Measurements from ENCODE around the gene TM9SF1. TPM values are rescaled to one million over a fixed set of nuclear protein-coding genes. Genes with fewer than 3 reads are reported as not detected.

The TM9SF1 gene
- total and polyA plus RNA-seq, 2 of the 4 experiments (the other 2 are of a cell fraction) = 40.4 to 65.6 TPM

GRCh38 chr14:24155100-24155499 is 40.1 kb downstream of the TM9SF1 start:
- ChIA-PET CTCF (no interaction called here), POLR2A (ENCODE audit: unreplicated experiment) (no interaction called here)
- TF ChIP-seq BHLHE40 (IDR thresholded peaks at IDR 0.05; ENCODE audit: low read depth, low read length) (no peak), CEBPB (IDR thresholded peaks at IDR 0.05; ENCODE audit: low read depth, low read length) (no peak), RFX5 (IDR thresholded peaks at IDR 0.05; ENCODE audit: low read depth, low read length) (no peak), ELK1 (IDR thresholded peaks at IDR 0.05; ENCODE audit: borderline replicate concordance, low read depth, low read length) (no peak), CHD1 (IDR thresholded peaks at IDR 0.05; ENCODE audit: low read depth, low read length) (no peak), MXI1 (IDR thresholded peaks at IDR 0.05; ENCODE audit: borderline replicate concordance, low read depth, low read length) (no peak), POLR2A (IDR thresholded peaks at IDR 0.05; ENCODE audit: low read depth, low read length) (no peak), SMC3 (IDR thresholded peaks at IDR 0.05; ENCODE audit: low read depth, low read length) (no peak), RCOR1 (IDR thresholded peaks at IDR 0.05; ENCODE audit: insufficient replicate concordance, low read length) (no peak), MAFK (IDR thresholded peaks at IDR 0.05; ENCODE audit: low read depth, low read length) (no peak), USF2 (IDR thresholded peaks at IDR 0.05; ENCODE audit: low read depth, low read length) (no peak)
- H3K9me1 ChIP-seq (ENCODE audit: insufficient read depth, low read length) = no peaks in the 10 kb centered on the region; the same call in 1 of the 2 replicates
- H3K4me1 ChIP-seq (ENCODE audit: control insufficient read depth, insufficient read depth, low read length) = no peaks in the 10 kb centered on the region
- no peak overlapping the region for H4K8ac ChIP-seq (ENCODE audit: low read depth in 2 of 2, low read length in 2 of 2)
- DNase-seq = no peak
- no peak overlapping the region for H3K27ac ChIP-seq (ENCODE audit: insufficient read depth, low read length)
- H3K4ac ChIP-seq (ENCODE audit: low read depth, low read length) = no peak overlapping the region
- no peak overlapping the region for H2BK20ac ChIP-seq (ENCODE audit: low read depth, low read length)
- H3K23ac ChIP-seq (ENCODE audit: low read depth, low read length) = no peak overlapping the region
- H3K36me3 ChIP-seq (ENCODE audit: control insufficient read depth, insufficient read depth, low read length) = peaks cover 68% of the 10 kb centered on the region
- no peaks in the 10 kb centered on the region; the same call in 1 of the 2 replicates for H4K20me1 ChIP-seq (ENCODE audit: insufficient read depth, low read length)
- no peak overlapping the region for H4K91ac ChIP-seq (ENCODE audit: insufficient read depth, low read depth, low read length)
- BruUV-seq (replicated peaks) = no TSS peak
- no peak overlapping the region for H3K56ac ChIP-seq (ENCODE audit: extremely low read depth, insufficient read depth, low read length)
- in situ Hi-C loops (cut with MboI; ENCODE audit: low sequenced_read_pairs) = no loop called here
- no peak overlapping the region for H3K18ac ChIP-seq (ENCODE audit: low read depth, low read length)
- no peak overlapping the region for H2BK120ac ChIP-seq (ENCODE audit: low read depth, low read length)
- H3K9me3 ChIP-seq (ENCODE audit: control insufficient read depth, insufficient read depth, low read length) = no peaks in the 10 kb centered on the region
- H3K79me1 ChIP-seq (ENCODE audit: low read depth in 1 of 2, low read length in 2 of 2) = peaks cover 8 to 18% of the 10 kb centered on the region in 2 experiments
- no peak for ATAC-seq (ENCODE audit: low read depth)
- H3K14ac ChIP-seq (replicated peaks; ENCODE audit: low read depth, low read length) = no peak overlapping the region
- no peak overlapping the region for H2AFZ ChIP-seq (replicated peaks; ENCODE audit: low read length, poor library complexity)
- H2AK5ac ChIP-seq (ENCODE audit: low read depth, low read length) = no peak overlapping the region
- H3K4me3 ChIP-seq (ENCODE audit: insufficient read depth, low read depth, low read length) = no peak overlapping the region
- no peak overlapping the region for H3K9ac ChIP-seq (ENCODE audit: low read depth, low read length)
- intact Hi-C loops (cut with micrococcal nuclease) = no loop called here
- H2AK9ac ChIP-seq (replicated peaks; ENCODE audit: low read depth, low read length, poor library complexity) = no peak overlapping the region
- no peaks in the 10 kb centered on the region for H3K27me3 ChIP-seq (ENCODE audit: control insufficient read depth, insufficient read depth, low read length)
- H3K4me2 ChIP-seq (ENCODE audit: low read depth, low read length) = no peak overlapping the region
- no peak overlapping the region for H2BK5ac ChIP-seq (ENCODE audit: low read depth, low read length, poor library complexity, severe bottlenecking)
- H4K5ac ChIP-seq (ENCODE audit: low read depth, low read length) = no peak overlapping the region
- WGBS, 2 experiments (ENCODE audit: extremely low coverage in 2 of 2, insufficient read length in 1 of 2) = 100% methylated on average over 1 of the region's 10 CpGs; no CpG with 5 or more reads in 1 of the 2 experiments
- no peak overlapping the region for H2BK15ac ChIP-seq (ENCODE audit: low read depth, low read length)
- dilution Hi-C loops (cut with HindIII; ENCODE audit: low sequenced_read_pairs, unreplicated experiment) = no loop called here
